Panc1 (cell line): ENCODE results near the gene CYTH2.

ENCODE experiments used
- POLR2AphosphoS5 ChIP-seq: IDR thresholded peaks from 2 replicates; pipeline ENCODE4 v1.6.1; 2012; ENCODE audit warnings: mild to moderate bottlenecking, low read depth, low read length, moderate library complexity
- SIN3A ChIP-seq: IDR thresholded peaks from 2 replicates; pipeline ENCODE4 v1.6.1; 2012; ENCODE audit warnings: low read depth, mild to moderate bottlenecking, low read length, moderate library complexity, borderline replicate concordance; ENCODE audit not compliant: insufficient read depth
- TCF7L2 ChIP-seq: IDR thresholded peaks from 2 replicates; pipeline ENCODE4 v1.6.1; 2011; ENCODE audit warnings: mild to moderate bottlenecking, low read depth, low read length, inconsistent platforms
- TF ChIP-seq, protein P1 (sequence below): fragments of 450-650 bp; IDR thresholded peaks from 2 replicates; pipeline ENCODE4 v1.5.1; 2017; ENCODE audit warnings: mild to moderate bottlenecking
- TF ChIP-seq, protein P2 (sequence below), 2 experiments: IDR thresholded peaks; 2 replicates each; pipeline ENCODE4 v1.6.1; 2011 to 2012; ENCODE audit warnings: low read depth in 2 of 2, control low read depth in 1 of 2, low read length in 1 of 2, mild to moderate bottlenecking in 1 of 2, moderate library complexity in 1 of 2; ENCODE audit not compliant: insufficient read depth in 1 of 2

DNA sequence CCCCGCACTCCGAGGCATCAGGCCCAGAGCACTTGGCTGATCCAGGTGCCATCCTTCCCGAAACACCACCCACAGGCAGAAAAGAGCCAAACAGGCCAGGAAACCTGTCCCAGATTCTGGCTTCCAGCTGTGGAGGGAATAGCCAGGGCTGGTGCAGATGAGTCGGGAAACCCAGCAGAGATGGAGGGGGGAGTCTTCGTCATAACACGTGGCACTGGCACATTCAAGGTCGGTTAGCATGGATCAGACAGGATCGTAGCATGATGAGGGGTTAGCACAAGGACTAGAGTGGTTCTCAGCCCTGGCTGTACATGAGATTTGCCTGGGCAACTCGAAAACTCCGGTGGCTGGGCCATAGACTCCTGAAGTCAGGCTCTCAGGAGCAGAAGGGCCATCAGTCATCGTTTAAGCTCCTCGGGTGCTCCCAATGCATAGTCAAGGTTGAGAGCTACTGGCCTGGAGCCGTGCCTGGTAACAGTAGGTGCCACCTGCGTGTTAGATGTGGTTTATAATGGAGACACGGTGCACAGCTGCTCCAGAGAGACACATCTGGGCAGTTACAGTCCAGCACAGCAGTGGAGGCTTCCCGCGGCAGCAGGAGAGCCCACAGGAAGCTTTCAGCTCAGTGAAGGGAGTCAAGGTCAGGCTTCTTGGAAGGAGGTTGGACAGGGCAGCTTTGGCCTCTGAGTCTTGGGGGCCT, 6.3 kb downstream of the CYTH2 start:
- TF ChIP-seq TCF7L2 (no peak), POLR2AphosphoS5 (no peak), SIN3A (no peak)
- TF ChIP-seq, protein P1, sequence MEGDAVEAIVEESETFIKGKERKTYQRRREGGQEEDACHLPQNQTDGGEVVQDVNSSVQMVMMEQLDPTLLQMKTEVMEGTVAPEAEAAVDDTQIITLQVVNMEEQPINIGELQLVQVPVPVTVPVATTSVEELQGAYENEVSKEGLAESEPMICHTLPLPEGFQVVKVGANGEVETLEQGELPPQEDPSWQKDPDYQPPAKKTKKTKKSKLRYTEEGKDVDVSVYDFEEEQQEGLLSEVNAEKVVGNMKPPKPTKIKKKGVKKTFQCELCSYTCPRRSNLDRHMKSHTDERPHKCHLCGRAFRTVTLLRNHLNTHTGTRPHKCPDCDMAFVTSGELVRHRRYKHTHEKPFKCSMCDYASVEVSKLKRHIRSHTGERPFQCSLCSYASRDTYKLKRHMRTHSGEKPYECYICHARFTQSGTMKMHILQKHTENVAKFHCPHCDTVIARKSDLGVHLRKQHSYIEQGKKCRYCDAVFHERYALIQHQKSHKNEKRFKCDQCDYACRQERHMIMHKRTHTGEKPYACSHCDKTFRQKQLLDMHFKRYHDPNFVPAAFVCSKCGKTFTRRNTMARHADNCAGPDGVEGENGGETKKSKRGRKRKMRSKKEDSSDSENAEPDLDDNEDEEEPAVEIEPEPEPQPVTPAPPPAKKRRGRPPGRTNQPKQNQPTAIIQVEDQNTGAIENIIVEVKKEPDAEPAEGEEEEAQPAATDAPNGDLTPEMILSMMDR: no peak
- TF ChIP-seq, protein P2, sequence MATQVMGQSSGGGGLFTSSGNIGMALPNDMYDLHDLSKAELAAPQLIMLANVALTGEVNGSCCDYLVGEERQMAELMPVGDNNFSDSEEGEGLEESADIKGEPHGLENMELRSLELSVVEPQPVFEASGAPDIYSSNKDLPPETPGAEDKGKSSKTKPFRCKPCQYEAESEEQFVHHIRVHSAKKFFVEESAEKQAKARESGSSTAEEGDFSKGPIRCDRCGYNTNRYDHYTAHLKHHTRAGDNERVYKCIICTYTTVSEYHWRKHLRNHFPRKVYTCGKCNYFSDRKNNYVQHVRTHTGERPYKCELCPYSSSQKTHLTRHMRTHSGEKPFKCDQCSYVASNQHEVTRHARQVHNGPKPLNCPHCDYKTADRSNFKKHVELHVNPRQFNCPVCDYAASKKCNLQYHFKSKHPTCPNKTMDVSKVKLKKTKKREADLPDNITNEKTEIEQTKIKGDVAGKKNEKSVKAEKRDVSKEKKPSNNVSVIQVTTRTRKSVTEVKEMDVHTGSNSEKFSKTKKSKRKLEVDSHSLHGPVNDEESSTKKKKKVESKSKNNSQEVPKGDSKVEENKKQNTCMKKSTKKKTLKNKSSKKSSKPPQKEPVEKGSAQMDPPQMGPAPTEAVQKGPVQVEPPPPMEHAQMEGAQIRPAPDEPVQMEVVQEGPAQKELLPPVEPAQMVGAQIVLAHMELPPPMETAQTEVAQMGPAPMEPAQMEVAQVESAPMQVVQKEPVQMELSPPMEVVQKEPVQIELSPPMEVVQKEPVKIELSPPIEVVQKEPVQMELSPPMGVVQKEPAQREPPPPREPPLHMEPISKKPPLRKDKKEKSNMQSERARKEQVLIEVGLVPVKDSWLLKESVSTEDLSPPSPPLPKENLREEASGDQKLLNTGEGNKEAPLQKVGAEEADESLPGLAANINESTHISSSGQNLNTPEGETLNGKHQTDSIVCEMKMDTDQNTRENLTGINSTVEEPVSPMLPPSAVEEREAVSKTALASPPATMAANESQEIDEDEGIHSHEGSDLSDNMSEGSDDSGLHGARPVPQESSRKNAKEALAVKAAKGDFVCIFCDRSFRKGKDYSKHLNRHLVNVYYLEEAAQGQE (IDR thresholded peaks at IDR 0.05; ENCODE audit: insufficient read depth in 1 of 2, low read depth in 2 of 2, low read length in 1 of 2): no peak
